Neuronal stem cell (in vitro differentiated cells): Measurements from ENCODE around the gene NGFR.

Source experiments
- DNase-seq: peaks from one replicate; pipeline ENCODE4 v3.0.0-alpha.2; 2013; ENCODE audit warnings: low spot score
- H2AFZ ChIP-seq: one replicate; pipeline ENCODE4 v1.6.1; 2013; ENCODE audit warnings: mild to moderate bottlenecking, low read length, inconsistent platforms
- H2AK5ac ChIP-seq: 2 replicates; pipeline ENCODE4 v1.6.1; 2013; ENCODE audit warnings: low read depth, mild to moderate bottlenecking, inconsistent platforms, low read length, moderate library complexity, mixed read lengths
- H2BK120ac ChIP-seq: 2 replicates; pipeline ENCODE4 v1.6.1; 2013; ENCODE audit warnings: low read depth, mild to moderate bottlenecking, inconsistent platforms, low read length, moderate library complexity, mixed read lengths
- H2BK12ac ChIP-seq: one replicate; pipeline ENCODE4 v1.6.1; 2013; ENCODE audit warnings: low read length, inconsistent platforms
- H2BK15ac ChIP-seq: 2 replicates; pipeline ENCODE4 v1.6.1; 2013; ENCODE audit warnings: mild to moderate bottlenecking, low read length, inconsistent platforms, mixed read lengths
- H2BK5ac ChIP-seq: one replicate; pipeline ENCODE4 v1.6.1; 2013; ENCODE audit warnings: inconsistent platforms, mild to moderate bottlenecking, low read length, moderate library complexity
- H3K14ac ChIP-seq: one replicate; pipeline ENCODE4 v1.6.1; 2013; ENCODE audit warnings: low read length, inconsistent platforms
- H3K18ac ChIP-seq: 2 replicates; pipeline ENCODE4 v1.6.1; 2013; ENCODE audit warnings: low read length, inconsistent platforms
- H3K23ac ChIP-seq: 2 replicates; pipeline ENCODE4 v1.6.1; 2013; ENCODE audit warnings: low read depth, mild to moderate bottlenecking, mixed read lengths, low read length, inconsistent platforms; ENCODE audit not compliant: poor library complexity
- H3K27ac ChIP-seq: replicated peaks from 3 replicates; pipeline ENCODE4 v1.5.1; 2013; ENCODE audit warnings: low read length, inconsistent platforms
- H3K27me3 ChIP-seq, 3 experiments: 2 replicates each; pipeline ENCODE4 v1.6.1; 2013; ENCODE audit warnings: low read length in 3 of 3, mild to moderate bottlenecking in 2 of 3, inconsistent platforms in 1 of 3, low read depth in 1 of 3, mixed read lengths in 1 of 3, moderate library complexity in 1 of 3; ENCODE audit not compliant: control insufficient read depth in 3 of 3, insufficient read depth in 3 of 3
- H3K36me3 ChIP-seq, 2 donors: replicated peaks in 1 of 2; 2 replicates each; pipeline ENCODE4 v1.6.1; 2013; ENCODE audit warnings: low read length in 2 of 2; ENCODE audit not compliant: control insufficient read depth in 2 of 2, insufficient read depth in 2 of 2
- H3K4ac ChIP-seq: 2 replicates; pipeline ENCODE4 v1.6.1; 2013; ENCODE audit warnings: inconsistent platforms, mild to moderate bottlenecking, low read length, moderate library complexity
- H3K4me1 ChIP-seq, 2 donors: 1 replicate in 1 of 2; 2 replicates in 1 of 2; pipeline ENCODE4 v1.6.1; 2013; ENCODE audit warnings: low read length in 2 of 2, low read depth in 1 of 2; ENCODE audit not compliant: control insufficient read depth in 2 of 2, insufficient read depth in 1 of 2
- H3K4me2 ChIP-seq: one replicate; pipeline ENCODE4 v1.6.1; 2013; ENCODE audit warnings: mild to moderate bottlenecking, low read length, inconsistent platforms; ENCODE audit not compliant: insufficient read depth, poor library complexity, severe bottlenecking
- H3K4me3 ChIP-seq, 2 donors: 2 replicates each; pipeline ENCODE4 v1.5.1; 2013; ENCODE audit warnings: low read length in 2 of 2, mild to moderate bottlenecking in 2 of 2, inconsistent platforms in 1 of 2, moderate library complexity in 1 of 2
- H3K79me1 ChIP-seq: one replicate; pipeline ENCODE4 v1.6.1; 2013; ENCODE audit warnings: low read depth, mild to moderate bottlenecking, inconsistent platforms, low read length, moderate library complexity
- H3K9ac ChIP-seq: one replicate; pipeline ENCODE4 v1.6.1; 2013; ENCODE audit warnings: mild to moderate bottlenecking, low read depth, low read length, inconsistent platforms; ENCODE audit not compliant: poor library complexity
- H3K9me3 ChIP-seq, 2 donors: replicated peaks in 1 of 2; 2 replicates each; pipeline versions ENCODE3 to v1.6.1; 2013; ENCODE audit warnings: low read length in 2 of 2, mild to moderate bottlenecking in 2 of 2, inconsistent platforms in 1 of 2, low read depth in 1 of 2, mixed read lengths in 1 of 2, moderate library complexity in 1 of 2; ENCODE audit not compliant: control insufficient read depth in 2 of 2, insufficient read depth in 1 of 2
- H4K8ac ChIP-seq: one replicate; pipeline ENCODE4 v1.6.1; 2013; ENCODE audit warnings: low read depth, mild to moderate bottlenecking, inconsistent platforms, low read length, moderate library complexity
- H4K91ac ChIP-seq: one replicate; pipeline ENCODE4 v1.6.1; 2013; ENCODE audit warnings: low read length, low read depth, mild to moderate bottlenecking, inconsistent platforms; ENCODE audit not compliant: poor library complexity
- WGBS, 2 donors: extraction: QIAGEN DNeasy Blood & Tissue Kit; methylation state at CpG; one replicate each; pipeline ENCODE4 v1.1.7; 2013; ENCODE audit warnings: missing lambda C conversion rate in 2 of 2, mixed read lengths in 1 of 2; ENCODE audit not compliant: insufficient read length in 2 of 2, insufficient replicate concordance in 1 of 2; ENCODE audit errors: extremely low coverage in 2 of 2; 5-methylcytosine and 5-hydroxymethylcytosine counted together

The NGFR gene

GRCh38 chr17:49454050-49454449, 41.0 kb upstream of the NGFR start:
- Histone ChIP-seq H2BK5ac (no peak overlapping the region), H3K9ac (no peak overlapping the region), H2BK12ac (peak overlapping the region; percentile 87), H3K4me3 (no peak overlapping the region), H3K27me3 (peaks cover 0 to 63% (median 0%) of the 10 kb centered on the region in 3 experiments), H3K36me3 (no peaks in the 10 kb centered on the region), H3K18ac (peak overlapping the region; percentile 81), H3K4ac (no peak overlapping the region), H4K91ac (no peak overlapping the region), H4K8ac (no peak overlapping the region), H3K23ac (no peak overlapping the region), H2AK5ac (no peak overlapping the region), H3K27ac (no peak overlapping the region), H3K9me3 (no peaks in the 10 kb centered on the region), H3K79me1 (no peaks in the 10 kb centered on the region), H2BK15ac (no peak overlapping the region), H3K14ac (no peak overlapping the region), H2AFZ (no peak overlapping the region), H3K4me2 (no peak overlapping the region), H3K4me1 (peaks cover 7 to 29% of the 10 kb centered on the region in 2 donors), H2BK120ac (no peak overlapping the region)
- DNase-seq: peak; percentile 44
- WGBS, 2 donors: no CpG with 5 or more reads among the region's 5 CpGs

GRCh38 chr17:49455272-49455861, 39.7 kb upstream of the NGFR start:
- Histone ChIP-seq H3K14ac (no peak overlapping the region), H3K4me1 (peaks cover 7 to 29% of the 10 kb centered on the region in 2 donors), H4K8ac (no peak overlapping the region), H3K4me2 (no peak overlapping the region), H3K27ac (no peak overlapping the region), H3K4me3 (no peak overlapping the region), H3K9ac (no peak overlapping the region), H2BK12ac (peak overlapping the region; percentile 36), H3K18ac (peak overlapping the region; percentile 41), H3K79me1 (no peaks in the 10 kb centered on the region), H3K23ac (no peak overlapping the region), H2BK15ac (peak overlapping the region; percentile 19), H2AFZ (no peak overlapping the region), H3K9me3 (no peaks in the 10 kb centered on the region), H2BK5ac (no peak overlapping the region), H3K27me3 (peaks cover 0 to 72% (median 0%) of the 10 kb centered on the region in 3 experiments), H4K91ac (no peak overlapping the region), H2AK5ac (no peak overlapping the region), H2BK120ac (no peak overlapping the region), H3K36me3 (no peaks in the 10 kb centered on the region), H3K4ac (no peak overlapping the region)
- 100% methylated on average over 1 of the region's 9 CpGs; no CpG with 5 or more reads in 1 of the 2 donors for WGBS, 2 donors
- no peak for DNase-seq

- Histone ChIP-seq H2BK5ac (no peak overlapping the region), H2AK5ac (no peak overlapping the region), H2BK12ac (peak overlapping the region; percentile 35), H3K4me2 (no peak overlapping the region), H3K27me3 (peaks cover 0 to 78% (median 0%) of the 10 kb centered on the region in 3 experiments), H3K9me3 (no peaks in the 10 kb centered on the region), H2AFZ (no peak overlapping the region), H3K14ac (no peak overlapping the region), H3K4ac (no peak overlapping the region), H3K4me3 (no peak overlapping the region), H3K36me3 (no peaks in the 10 kb centered on the region), H3K23ac (no peak overlapping the region), H2BK15ac (no peak overlapping the region), H2BK120ac (no peak overlapping the region), H4K8ac (no peak overlapping the region), H3K18ac (no peak overlapping the region), H3K27ac (no peak overlapping the region), H3K9ac (no peak overlapping the region), H4K91ac (no peak overlapping the region), H3K79me1 (no peaks in the 10 kb centered on the region), H3K4me1 (peaks cover 5 to 29% of the 10 kb centered on the region in 2 donors)
- WGBS, 2 donors: no CpG with 5 or more reads among the region's 5 CpGs
- DNase-seq: no peak
Observed at GRCh38 chr17:49456183-49456965, 38.7 kb upstream of the NGFR start.
